Endodermal cell (in vitro differentiated cells): ENCODE measurements around the gene SCAI. TPM values are rescaled to one million over a fixed set of nuclear protein-coding genes. Genes with fewer than 3 reads are reported as not detected.

ENCODE experiments used
- DNase-seq: peaks from one replicate; pipeline ENCODE4 v3.0.0-alpha.2; 2017
- H3K27ac ChIP-seq: 2 replicates; pipeline ENCODE4 v1.5.1; 2013; ENCODE audit warnings: mild to moderate bottlenecking, low read depth, low read length, moderate library complexity
- H3K27me3 ChIP-seq: 2 replicates; pipeline ENCODE4 v1.6.1; 2013; ENCODE audit warnings: mild to moderate bottlenecking, low read length, moderate library complexity; ENCODE audit not compliant: insufficient read depth, control insufficient read depth, poor library complexity, severe bottlenecking
- H3K36me3 ChIP-seq: 2 replicates; pipeline ENCODE4 v1.7.0; 2013; ENCODE audit warnings: mild to moderate bottlenecking, low read length, moderate library complexity; ENCODE audit not compliant: control insufficient read depth, insufficient read depth
- H3K4me1 ChIP-seq: one replicate; pipeline ENCODE4 v1.7.0; 2013; ENCODE audit warnings: low read length; ENCODE audit not compliant: control insufficient read depth, insufficient read depth
- H3K4me3 ChIP-seq: 2 replicates; pipeline ENCODE4 v1.5.1; 2013; ENCODE audit warnings: mild to moderate bottlenecking, low read length, moderate library complexity
- H3K9ac ChIP-seq: 2 replicates; pipeline ENCODE4 v1.6.1; 2013; ENCODE audit warnings: mild to moderate bottlenecking, low read length, moderate library complexity; ENCODE audit not compliant: poor library complexity, severe bottlenecking; ENCODE audit errors: extremely low read depth
- H3K9me3 ChIP-seq: 2 replicates; pipeline ENCODE4 v1.6.1; 2013; ENCODE audit warnings: mild to moderate bottlenecking, low read length, moderate library complexity; ENCODE audit not compliant: control insufficient read depth
- H3K27ac Mint-ChIP-seq: 2 replicates; pipeline ENCODE4 v1.8.0; 2020; ENCODE audit warnings: mixed read lengths
- H3K27me3 Mint-ChIP-seq: 2 replicates; pipeline ENCODE4 v1.8.0; 2021; ENCODE audit warnings: mild to moderate bottlenecking, mixed read lengths; ENCODE audit not compliant: insufficient read depth
- H3K36me3 Mint-ChIP-seq: 2 replicates; pipeline ENCODE4 v1.8.0; 2020; ENCODE audit warnings: low read depth, mixed read lengths
- H3K4me1 Mint-ChIP-seq: 2 replicates; pipeline ENCODE4 v1.8.0; 2020; ENCODE audit warnings: mixed read lengths
- H3K4me3 Mint-ChIP-seq: 2 replicates; pipeline ENCODE4 v1.8.0; 2020; ENCODE audit warnings: mild to moderate bottlenecking, moderate library complexity, mixed read lengths
- H3K9me3 Mint-ChIP-seq: 2 replicates; pipeline ENCODE4 v1.8.0; 2020; ENCODE audit warnings: mild to moderate bottlenecking, mixed read lengths
- CTCF ChIP-seq: fragments of 200-600 bp; sonication (generic); conservative IDR thresholded peaks from 2 replicates; pipeline ENCODE4 v1.5.0; 2021; ENCODE audit warnings: antibody characterized with exemption, mild to moderate bottlenecking
- WGBS, 2 experiments: methylation state at CpG; one replicate each; pipeline versions ENCODE4 v1.1.5 to v1.1.7; 2013; ENCODE audit warnings: missing lambda C conversion rate in 2 of 2, mixed read lengths in 1 of 2; ENCODE audit not compliant: insufficient coverage in 1 of 2, insufficient read length in 1 of 2; 5-methylcytosine and 5-hydroxymethylcytosine counted together
- total RNA-seq, 2 donors: library from RNA; stranded (reverse); fragmentation: NEBNext Ultra II Directional in 1 of 2; extraction: Animal tissue kit (Norgen Biotek cat#: 25700) in 1 of 2; gene quantifications; 2 replicates in 1 of 2; 3 replicates in 1 of 2; pipeline ENCODE4 v1.2.1, GENCODE V29; 2021

The SCAI gene
- total RNA-seq, 2 donors from 2014 or later, result 22.9 to 34.7 TPM

- WGBS, 2 experiments, result 0 to 2% methylated on average over 29 to 82 of the region's 82 CpGs
- H3K9me3 Mint-ChIP-seq, result no peaks in the 10 kb centered on the region
- no peaks in the 10 kb centered on the region for H3K9me3 ChIP-seq
- TF ChIP-seq CTCF, result peak; percentile 71
- peak within 1 kb of the TSS; percentile 92 for H3K4me3 Mint-ChIP-seq
- H3K4me1 Mint-ChIP-seq, result peaks cover 10% of the 10 kb centered on the region
- peak within 1 kb of the TSS; percentile 68 for H3K9ac ChIP-seq
- no peaks in the 10 kb centered on the region for H3K4me1 ChIP-seq
- no peaks in the 10 kb centered on the region for H3K27me3 Mint-ChIP-seq
- no peaks in the 10 kb centered on the region for H3K27me3 ChIP-seq
- H3K36me3 Mint-ChIP-seq, result peaks cover 4% of the 10 kb centered on the region
- H3K36me3 ChIP-seq, result peaks cover 6% of the 10 kb centered on the region
- peak within 1 kb of the TSS; percentile 87 for H3K27ac ChIP-seq
- DNase-seq, result peak; percentile 98
- H3K4me3 ChIP-seq, result peak within 1 kb of the TSS; percentile 86
- peak within 1 kb of the TSS; percentile 97 for H3K27ac Mint-ChIP-seq
These were observed 46.3 kb upstream of the SCAI start, which contains the start of gene PPP6C for GRCh38 chr9:125189361-125190289. TSS of gene PPP6C (minus strand) at chr9:125189803. CDS start at chr9:125189718, 85 bp downstream.

GRCh38 chr9:125189011-125189360 is 45.7 kb upstream of the SCAI start:
- no peaks in the 10 kb centered on the region for H3K4me1 ChIP-seq
- Mint-ChIP-seq H3K9me3 (no peaks in the 10 kb centered on the region), H3K27ac (peak overlapping the region; percentile 84), H3K4me1 (peaks cover 10% of the 10 kb centered on the region), H3K36me3 (peaks cover 4% of the 10 kb centered on the region), H3K27me3 (no peaks in the 10 kb centered on the region), H3K4me3 (peak overlapping the region; percentile 92)
- H3K27ac ChIP-seq, result peak overlapping the region; percentile 87
- H3K27me3 ChIP-seq, result no peaks in the 10 kb centered on the region
- no peaks in the 10 kb centered on the region for H3K9me3 ChIP-seq
- no peak for TF ChIP-seq CTCF
- DNase-seq, result peak; percentile 73
- peak overlapping the region; percentile 86 for H3K4me3 ChIP-seq
- H3K36me3 ChIP-seq, result peaks cover 11% of the 10 kb centered on the region
- H3K9ac ChIP-seq, result peak overlapping the region; percentile 68
- WGBS, 2 experiments, result 1 to 6% methylated on average over 8 to 26 of the region's 26 CpGs

GRCh38 chr9:125183561-125183960 is 40.2 kb upstream of the SCAI start:
- Mint-ChIP-seq H3K27me3 (no peaks in the 10 kb centered on the region), H3K27ac (no peak overlapping the region), H3K4me3 (no peak overlapping the region), H3K4me1 (peaks cover 2% of the 10 kb centered on the region), H3K36me3 (peaks cover 4% of the 10 kb centered on the region), H3K9me3 (no peaks in the 10 kb centered on the region)
- Histone ChIP-seq H3K36me3 (peaks cover 18% of the 10 kb centered on the region), H3K27ac (no peak overlapping the region), H3K9ac (no peak overlapping the region), H3K4me1 (no peaks in the 10 kb centered on the region), H3K4me3 (no peak overlapping the region), H3K27me3 (no peaks in the 10 kb centered on the region), H3K9me3 (no peaks in the 10 kb centered on the region)
- no peak for DNase-seq
- 94 to 100% methylated on average over 1 to 2 of the region's 2 CpGs for WGBS, 2 experiments
- no peak for TF ChIP-seq CTCF
